Erythroblast (primary cell): Measurements from ENCODE around the gene SPAG9.

Experiments
- GATA1 ChIP-seq: IDR thresholded peaks from 2 replicates; pipeline ENCODE4 v1.6.1; 2011; ENCODE audit warnings: low read depth, mild to moderate bottlenecking, control low read depth, low read length, moderate library complexity
- POLR2A ChIP-seq: IDR thresholded peaks from 2 replicates; pipeline ENCODE4 v1.6.1; 2011; ENCODE audit warnings: mild to moderate bottlenecking, low read length

DNA sequence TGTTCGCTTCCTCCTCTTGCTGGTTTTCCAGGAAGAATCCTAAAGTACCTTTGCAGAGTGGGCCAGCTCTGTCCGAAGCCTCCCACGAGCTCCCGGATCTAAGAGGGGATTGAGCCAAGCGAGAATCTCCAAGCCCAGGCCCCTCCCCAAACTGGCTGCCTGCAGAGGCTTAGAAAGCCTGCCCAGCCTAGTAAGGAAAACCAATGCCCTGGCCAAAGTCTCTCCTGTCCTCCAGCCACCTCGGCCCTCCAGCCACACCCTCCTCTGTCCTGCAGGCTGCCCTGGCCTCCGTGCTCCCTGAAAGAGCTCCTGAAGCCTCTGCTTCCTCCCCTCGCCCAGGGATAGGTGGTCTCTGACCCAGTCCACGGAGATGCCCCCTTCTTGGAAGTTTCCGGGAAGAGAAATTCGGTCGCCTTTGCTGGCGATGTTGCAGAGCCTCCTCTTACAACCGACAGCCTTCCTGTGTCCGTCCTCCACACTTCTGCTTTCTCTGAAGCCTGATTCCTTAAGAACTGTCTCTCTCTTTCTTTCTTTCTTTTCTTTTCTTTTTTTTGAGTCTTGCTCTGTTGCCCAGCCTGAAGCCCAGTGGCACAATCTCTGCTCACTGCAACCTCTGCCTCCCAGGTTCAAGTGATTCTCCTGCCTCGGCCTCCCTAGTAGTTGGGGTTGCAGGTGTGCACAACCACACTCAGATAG is 199.6 kb downstream of the SPAG9 start:
- TF ChIP-seq POLR2A (no peak), GATA1 (no peak)
